Measurements from ENCODE around the gene UBE2J2. TPM values are rescaled to one million over a fixed set of nuclear protein-coding genes. Genes with fewer than 3 reads are reported as not detected.

The UBE2J2 gene
- total RNA-seq, 2 donors from 2014 or later, result 69.9 to 72.7 TPM

DNA sequence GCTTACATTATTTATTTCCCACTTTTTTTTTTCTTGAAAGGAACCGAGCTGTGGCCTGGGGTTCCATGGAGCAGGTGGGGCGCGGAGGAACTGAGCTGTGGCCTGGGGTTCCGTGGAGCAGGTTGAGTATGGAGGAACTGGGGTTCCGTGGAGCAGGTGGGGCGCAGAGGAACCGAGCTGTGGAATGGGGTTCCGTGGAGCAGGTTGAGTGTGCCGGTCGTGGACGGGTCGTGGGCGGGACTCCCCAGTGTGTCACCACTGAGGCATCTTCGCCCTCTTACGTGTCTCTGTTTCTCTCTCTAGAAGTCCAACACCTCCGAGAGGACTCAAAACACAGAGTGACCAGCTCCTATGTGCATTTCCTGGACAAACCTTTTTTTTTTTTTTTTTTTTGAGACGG is 5.4 kb upstream of the UBE2J2 start:
- Mint-ChIP-seq H3K9me3 (no peaks in the 10 kb centered on the region), H3K27me3 (ENCODE audit: insufficient read depth) (peaks cover 3% of the 10 kb centered on the region), H3K4me3 (no peak overlapping the region), H3K36me3 (ENCODE audit: low read depth) (no peaks in the 10 kb centered on the region), H3K4me1 (peaks cover 2% of the 10 kb centered on the region), H3K27ac (no peak overlapping the region)
- H3K27me3 ChIP-seq (ENCODE audit: control insufficient read depth, insufficient read depth, low read length, poor library complexity, severe bottlenecking), result no peaks in the 10 kb centered on the region
- H3K27ac ChIP-seq (ENCODE audit: low read depth, low read length), result no peak overlapping the region
- no peak overlapping the region for H3K9ac ChIP-seq (ENCODE audit: extremely low read depth, low read length, poor library complexity, severe bottlenecking)
- H3K4me1 ChIP-seq (ENCODE audit: control insufficient read depth, insufficient read depth, low read length), result peaks cover 5% of the 10 kb centered on the region
- H3K36me3 ChIP-seq (ENCODE audit: control insufficient read depth, insufficient read depth, low read length), result no peaks in the 10 kb centered on the region
- no peak overlapping the region for H3K4me3 ChIP-seq (ENCODE audit: low read length)
- H3K9me3 ChIP-seq (ENCODE audit: control insufficient read depth, low read length), result no peaks in the 10 kb centered on the region
- DNase-seq, result no peak
- TF ChIP-seq, protein P1, sequence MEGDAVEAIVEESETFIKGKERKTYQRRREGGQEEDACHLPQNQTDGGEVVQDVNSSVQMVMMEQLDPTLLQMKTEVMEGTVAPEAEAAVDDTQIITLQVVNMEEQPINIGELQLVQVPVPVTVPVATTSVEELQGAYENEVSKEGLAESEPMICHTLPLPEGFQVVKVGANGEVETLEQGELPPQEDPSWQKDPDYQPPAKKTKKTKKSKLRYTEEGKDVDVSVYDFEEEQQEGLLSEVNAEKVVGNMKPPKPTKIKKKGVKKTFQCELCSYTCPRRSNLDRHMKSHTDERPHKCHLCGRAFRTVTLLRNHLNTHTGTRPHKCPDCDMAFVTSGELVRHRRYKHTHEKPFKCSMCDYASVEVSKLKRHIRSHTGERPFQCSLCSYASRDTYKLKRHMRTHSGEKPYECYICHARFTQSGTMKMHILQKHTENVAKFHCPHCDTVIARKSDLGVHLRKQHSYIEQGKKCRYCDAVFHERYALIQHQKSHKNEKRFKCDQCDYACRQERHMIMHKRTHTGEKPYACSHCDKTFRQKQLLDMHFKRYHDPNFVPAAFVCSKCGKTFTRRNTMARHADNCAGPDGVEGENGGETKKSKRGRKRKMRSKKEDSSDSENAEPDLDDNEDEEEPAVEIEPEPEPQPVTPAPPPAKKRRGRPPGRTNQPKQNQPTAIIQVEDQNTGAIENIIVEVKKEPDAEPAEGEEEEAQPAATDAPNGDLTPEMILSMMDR (conservative IDR thresholded peaks at IDR 0.05), result no peak
- WGBS, 2 experiments (ENCODE audit: insufficient coverage in 1 of 2, insufficient read length in 1 of 2), result 94 to 97% methylated on average over 8 to 16 of the region's 17 CpGs

DNA sequence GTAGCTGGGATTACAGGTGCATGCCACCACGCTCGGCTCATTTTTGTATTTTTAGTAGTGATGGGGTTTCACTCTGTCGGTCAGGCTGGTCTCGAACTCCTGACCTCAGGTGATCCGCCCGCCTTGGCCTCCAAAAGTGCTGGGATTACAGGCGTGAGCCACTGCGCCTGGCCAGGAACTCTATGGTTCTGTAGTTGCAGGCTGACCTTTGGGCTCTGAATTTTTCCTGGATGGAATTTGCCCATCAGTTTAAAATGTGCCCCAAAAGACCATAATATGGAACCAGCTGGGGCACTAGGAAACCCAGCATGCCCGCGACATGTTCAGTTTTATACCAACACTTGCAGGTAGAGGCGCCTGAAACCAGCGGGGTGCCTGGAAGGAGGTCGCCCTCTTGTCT is 5.0 kb upstream of the UBE2J2 start:
- Mint-ChIP-seq H3K27me3 (ENCODE audit: insufficient read depth) (peaks cover 3% of the 10 kb centered on the region), H3K27ac (no peak overlapping the region), H3K36me3 (ENCODE audit: low read depth) (no peaks in the 10 kb centered on the region), H3K4me1 (peaks cover 2% of the 10 kb centered on the region), H3K4me3 (no peak overlapping the region), H3K9me3 (no peaks in the 10 kb centered on the region)
- TF ChIP-seq, protein P1 (conservative IDR thresholded peaks at IDR 0.05), result no peak
- Histone ChIP-seq H3K9ac (ENCODE audit: extremely low read depth, low read length, poor library complexity, severe bottlenecking) (no peak overlapping the region), H3K27ac (ENCODE audit: low read depth, low read length) (no peak overlapping the region), H3K36me3 (ENCODE audit: control insufficient read depth, insufficient read depth, low read length) (no peaks in the 10 kb centered on the region), H3K4me1 (ENCODE audit: control insufficient read depth, insufficient read depth, low read length) (peaks cover 5% of the 10 kb centered on the region), H3K27me3 (ENCODE audit: control insufficient read depth, insufficient read depth, low read length, poor library complexity, severe bottlenecking) (no peaks in the 10 kb centered on the region), H3K4me3 (ENCODE audit: low read length) (no peak overlapping the region), H3K9me3 (ENCODE audit: control insufficient read depth, low read length) (no peaks in the 10 kb centered on the region)
- DNase-seq, result no peak
- WGBS, 2 experiments (ENCODE audit: insufficient coverage in 1 of 2, insufficient read length in 1 of 2), result 93 to 95% methylated on average over 10 to 13 of the region's 13 CpGs

DNA sequence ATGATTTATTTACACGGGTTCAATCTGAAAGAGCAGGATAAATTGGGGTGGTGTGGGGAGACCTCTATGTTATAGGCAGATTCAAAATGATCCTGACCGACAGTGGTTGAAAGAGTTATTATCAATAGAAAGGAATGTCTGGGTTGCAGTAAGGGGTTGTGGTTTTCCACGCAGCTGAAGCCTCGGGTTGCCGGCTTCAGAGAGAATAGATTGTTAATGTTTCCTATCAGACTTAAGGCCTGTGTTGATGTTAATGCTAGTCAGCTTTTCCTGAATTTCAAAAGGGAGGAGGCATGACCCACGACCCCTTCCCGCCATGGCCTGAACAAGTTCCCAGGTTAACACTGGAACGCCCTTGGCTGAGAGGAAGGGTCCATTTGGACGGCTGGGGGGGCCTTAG is 2.2 kb upstream of the UBE2J2 start:
- Mint-ChIP-seq H3K4me1 (peaks cover 14% of the 10 kb centered on the region), H3K27ac (no peak overlapping the region)

More for the DNA sequence above, 2.2 kb upstream of the UBE2J2 start:
- Histone ChIP-seq H3K9me3 (ENCODE audit: control insufficient read depth, low read length) (no peaks in the 10 kb centered on the region), H3K9ac (ENCODE audit: extremely low read depth, low read length, poor library complexity, severe bottlenecking) (no peak overlapping the region), H3K4me3 (ENCODE audit: low read length) (no peak overlapping the region), H3K36me3 (ENCODE audit: control insufficient read depth, insufficient read depth, low read length) (peaks cover 6% of the 10 kb centered on the region), H3K27me3 (ENCODE audit: control insufficient read depth, insufficient read depth, low read length, poor library complexity, severe bottlenecking) (no peaks in the 10 kb centered on the region), H3K27ac (ENCODE audit: low read depth, low read length) (no peak overlapping the region), H3K4me1 (ENCODE audit: control insufficient read depth, insufficient read depth, low read length) (peaks cover 5% of the 10 kb centered on the region)
- Mint-ChIP-seq H3K4me3 (no peak overlapping the region), H3K36me3 (ENCODE audit: low read depth) (peaks cover 13% of the 10 kb centered on the region), H3K27me3 (ENCODE audit: insufficient read depth) (peaks cover 3% of the 10 kb centered on the region), H3K9me3 (no peaks in the 10 kb centered on the region)
- TF ChIP-seq, protein P1 (conservative IDR thresholded peaks at IDR 0.05), result no peak
- 95% methylated on average over 9 of the region's 9 CpGs for WGBS, 2 experiments (ENCODE audit: insufficient coverage in 1 of 2, insufficient read length in 1 of 2)
- no peak for DNase-seq
